Duodenal mucosa (tissue), 2 donors: ENCODE data around the gene PCNT.
"Not testable (repeated sequence)": the region's sequence is repeated elsewhere in the genome, so short reads cannot be mapped to it uniquely, and the experiment has no call there.

Experiments
- H3K27ac ChIP-seq: one replicate; pipeline ENCODE4 v1.7.0; 2013; ENCODE audit warnings: low read depth, low read length
- H3K27me3 ChIP-seq, 2 donors: one replicate each; pipeline ENCODE4 v1.7.0; 2013; ENCODE audit warnings: low read length in 2 of 2, control low read depth in 1 of 2; ENCODE audit not compliant: insufficient read depth in 2 of 2, control insufficient read depth in 1 of 2
- H3K36me3 ChIP-seq, 2 donors: one replicate each; pipeline ENCODE4 v1.7.0; 2013; ENCODE audit warnings: low read length in 2 of 2, control low read depth in 1 of 2; ENCODE audit not compliant: insufficient read depth in 2 of 2, control insufficient read depth in 1 of 2
- H3K4me1 ChIP-seq, 2 donors: one replicate each; pipeline ENCODE4 v1.7.0; 2013; ENCODE audit warnings: low read length in 2 of 2, control low read depth in 1 of 2; ENCODE audit not compliant: insufficient read depth in 2 of 2, control insufficient read depth in 1 of 2
- H3K4me3 ChIP-seq, 2 donors: one replicate each; pipeline ENCODE4 v1.7.0; 2013; ENCODE audit warnings: low read length in 2 of 2, low read depth in 1 of 2
- H3K9ac ChIP-seq, 2 donors: one replicate each; pipeline ENCODE4 v1.7.0; 2013; ENCODE audit warnings: low read length in 2 of 2, low read depth in 1 of 2
- H3K9me3 ChIP-seq, 2 donors: one replicate each; pipeline ENCODE4 v1.7.0; 2013; ENCODE audit warnings: low read length in 2 of 2, control low read depth in 1 of 2; ENCODE audit not compliant: control insufficient read depth in 1 of 2

Gene PCNT

DNA sequence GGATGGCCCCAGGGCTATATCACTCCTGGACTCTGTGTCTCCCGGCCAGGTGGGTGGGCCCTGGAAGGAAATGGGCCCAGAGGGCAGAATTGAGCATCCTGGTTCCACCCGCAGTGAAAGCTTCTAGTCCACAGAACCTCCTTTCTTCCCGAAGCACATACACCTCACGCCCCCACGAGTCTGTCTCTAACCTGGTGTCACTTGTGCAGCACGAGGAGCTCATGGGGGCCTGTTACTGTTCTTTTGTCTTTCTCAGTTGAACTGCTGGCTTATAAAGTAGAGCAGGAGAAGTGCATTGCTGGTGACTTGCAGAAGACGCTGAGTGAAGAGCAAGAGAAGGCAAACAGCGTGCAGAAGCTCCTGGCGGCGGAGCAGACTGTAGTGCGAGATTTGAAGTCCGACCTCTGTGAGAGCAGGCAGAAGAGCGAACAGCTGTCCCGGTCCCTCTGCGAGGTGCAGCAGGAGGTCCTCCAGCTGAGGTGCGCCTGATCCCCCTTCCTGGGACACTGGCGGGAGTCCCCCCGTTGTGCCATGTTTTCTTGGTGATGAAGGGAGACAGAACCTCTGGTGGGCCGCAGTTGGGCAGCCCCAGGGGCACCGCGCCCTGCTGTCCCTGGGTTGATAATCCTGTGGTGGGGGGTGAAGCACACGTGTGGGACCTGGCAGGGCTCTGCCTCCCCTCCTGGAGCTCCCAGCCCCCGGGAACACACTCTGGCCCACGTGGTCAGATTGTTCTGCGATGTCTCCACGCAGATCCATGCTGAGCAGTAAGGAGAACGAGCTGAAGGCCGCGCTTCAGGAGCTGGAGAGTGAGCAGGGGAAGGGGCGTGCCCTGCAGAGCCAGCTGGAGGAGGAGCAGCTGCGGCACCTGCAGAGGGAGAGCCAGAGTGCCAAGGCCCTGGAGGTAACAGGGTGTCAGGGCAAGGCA is 106.1 kb downstream of the PCNT start:
- no peaks in the 10 kb centered on the region for H3K27me3 ChIP-seq
- no peak overlapping the region for H3K9ac ChIP-seq
- H3K9me3 ChIP-seq = no peaks in the 10 kb centered on the region
- H3K4me1 ChIP-seq = no peaks in the 10 kb centered on the region
- H3K27ac ChIP-seq = no peak overlapping the region
- H3K36me3 ChIP-seq = peaks cover 25 to 57% of the 10 kb centered on the region in 2 donors
- no peak overlapping the region for H3K4me3 ChIP-seq

DNA sequence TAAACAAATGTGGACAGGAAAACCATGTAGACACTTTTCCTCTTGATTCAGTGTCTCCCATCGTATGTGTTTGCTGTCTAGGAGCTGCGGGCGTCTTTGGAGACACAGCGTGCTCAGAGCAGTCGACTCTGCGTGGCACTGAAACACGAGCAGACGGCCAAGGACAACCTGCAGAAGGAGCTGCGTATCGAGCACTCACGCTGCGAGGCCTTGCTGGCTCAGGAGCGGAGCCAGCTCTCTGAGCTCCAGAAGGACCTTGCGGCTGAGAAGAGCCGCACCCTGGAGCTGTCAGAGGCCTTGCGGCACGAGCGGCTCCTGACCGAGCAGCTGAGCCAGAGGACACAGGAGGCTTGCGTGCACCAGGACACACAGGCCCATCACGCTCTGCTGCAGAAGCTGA is 107.5 kb downstream of the PCNT start:
- peaks cover 29 to 63% of the 10 kb centered on the region in 2 donors for H3K36me3 ChIP-seq

DNA sequence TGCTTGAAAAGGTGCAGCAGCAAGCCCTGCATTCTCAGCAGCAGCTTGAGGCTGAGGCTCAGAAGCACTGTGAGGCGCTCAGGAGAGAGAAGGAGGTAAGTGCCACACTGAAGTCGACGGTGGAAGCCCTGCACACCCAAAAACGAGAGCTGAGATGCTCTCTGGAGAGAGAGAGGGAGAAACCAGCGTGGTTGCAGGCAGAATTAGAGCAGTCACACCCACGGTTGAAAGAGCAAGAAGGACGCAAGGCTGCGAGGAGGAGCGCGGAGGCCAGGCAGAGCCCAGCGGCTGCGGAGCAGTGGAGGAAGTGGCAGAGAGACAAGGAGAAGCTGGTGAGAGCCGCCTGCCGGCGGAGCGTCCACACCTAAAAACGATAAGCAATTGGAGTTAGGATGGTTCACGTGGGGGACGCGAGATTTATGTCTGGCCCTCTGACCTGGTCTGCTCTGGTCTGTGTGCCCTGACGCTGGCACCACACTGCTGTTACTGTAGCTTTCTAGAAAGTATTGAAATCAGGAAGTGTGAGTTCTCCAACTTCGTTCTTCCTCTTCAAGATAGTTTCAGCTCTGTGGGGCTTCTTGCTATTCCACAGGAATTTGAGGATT is 108.0 kb downstream of the PCNT start:
- H3K9me3 ChIP-seq = no peaks in the 10 kb centered on the region
- H3K36me3 ChIP-seq = peaks cover 29 to 65% of the 10 kb centered on the region in 2 donors
- H3K27me3 ChIP-seq = no peaks in the 10 kb centered on the region
- H3K9ac ChIP-seq = no peak overlapping the region
- no peak overlapping the region for H3K27ac ChIP-seq
- H3K4me3 ChIP-seq = no peak overlapping the region
- H3K4me1 ChIP-seq = no peaks in the 10 kb centered on the region

More for the DNA sequence above, 107.5 kb downstream of the PCNT start:
- Histone ChIP-seq H3K4me3 (no peak overlapping the region), H3K27ac (no peak overlapping the region), H3K4me1 (no peaks in the 10 kb centered on the region), H3K9me3 (no peaks in the 10 kb centered on the region), H3K9ac (no peak overlapping the region), H3K27me3 (no peaks in the 10 kb centered on the region)

DNA sequence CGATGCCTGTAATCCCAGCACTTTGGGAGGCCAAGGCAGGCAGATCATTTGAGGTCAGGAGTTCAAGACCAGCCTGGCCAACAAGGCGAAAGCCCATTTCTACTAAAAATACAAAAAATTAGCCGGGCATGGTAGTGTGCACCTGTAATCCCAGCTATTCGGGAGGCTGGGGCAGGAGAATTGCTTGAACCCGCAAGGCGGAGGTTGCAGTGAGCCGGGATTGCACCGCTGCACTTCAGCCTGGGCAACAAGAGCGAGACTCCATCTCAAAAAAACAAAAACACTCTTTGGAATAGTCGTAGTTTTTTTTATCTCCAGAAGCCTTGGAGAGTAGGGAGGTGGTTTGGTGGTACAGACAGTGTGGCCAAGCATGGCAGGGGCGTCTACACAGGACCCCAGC is 109.2 kb downstream of the PCNT start:
- not testable (repeated sequence) for H3K9ac ChIP-seq, H3K4me3 ChIP-seq, H3K4me1 ChIP-seq, H3K27ac ChIP-seq, H3K9me3 ChIP-seq, H3K27me3 ChIP-seq
- peaks cover 29 to 68% of the 10 kb centered on the region in 2 donors for H3K36me3 ChIP-seq

DNA sequence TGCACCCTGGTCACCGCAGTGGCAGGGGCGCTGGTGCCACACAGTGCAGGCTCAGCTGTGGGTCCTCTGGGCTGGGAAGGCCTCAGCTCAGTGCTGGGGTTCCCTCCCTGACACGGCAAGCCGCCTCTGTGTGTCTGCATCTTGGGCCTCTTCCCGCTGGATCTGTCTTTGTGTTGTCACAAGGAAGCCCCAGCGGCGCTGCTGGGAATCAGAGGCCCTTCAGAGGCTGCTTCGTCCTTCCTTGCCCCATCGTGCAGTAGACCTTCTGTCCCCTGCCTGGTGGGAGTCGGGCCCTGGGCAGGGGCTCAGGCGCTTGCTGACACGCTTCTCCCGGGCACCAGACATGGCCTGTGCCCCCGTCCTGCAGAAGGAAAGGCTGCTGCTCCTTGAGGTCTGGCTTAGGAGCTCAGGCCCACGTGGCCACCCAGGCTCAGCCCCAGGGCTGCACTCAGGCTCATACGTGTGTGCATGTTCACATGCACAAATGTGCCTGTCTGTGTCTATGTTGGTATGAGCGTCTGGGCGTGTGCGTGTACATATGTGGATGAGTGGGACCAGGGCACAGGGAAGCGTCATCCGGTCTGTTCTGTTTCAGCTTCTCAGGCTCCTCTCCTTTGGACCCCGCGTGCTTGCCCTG is 110.5 kb downstream of the PCNT start:
- Histone ChIP-seq H3K9me3 (no peaks in the 10 kb centered on the region), H3K27me3 (no peaks in the 10 kb centered on the region), H3K4me3 (no peak overlapping the region), H3K4me1 (no peaks in the 10 kb centered on the region), H3K9ac (no peak overlapping the region), H3K27ac (no peak overlapping the region), H3K36me3 (peaks cover 29 to 68% of the 10 kb centered on the region in 2 donors)

DNA sequence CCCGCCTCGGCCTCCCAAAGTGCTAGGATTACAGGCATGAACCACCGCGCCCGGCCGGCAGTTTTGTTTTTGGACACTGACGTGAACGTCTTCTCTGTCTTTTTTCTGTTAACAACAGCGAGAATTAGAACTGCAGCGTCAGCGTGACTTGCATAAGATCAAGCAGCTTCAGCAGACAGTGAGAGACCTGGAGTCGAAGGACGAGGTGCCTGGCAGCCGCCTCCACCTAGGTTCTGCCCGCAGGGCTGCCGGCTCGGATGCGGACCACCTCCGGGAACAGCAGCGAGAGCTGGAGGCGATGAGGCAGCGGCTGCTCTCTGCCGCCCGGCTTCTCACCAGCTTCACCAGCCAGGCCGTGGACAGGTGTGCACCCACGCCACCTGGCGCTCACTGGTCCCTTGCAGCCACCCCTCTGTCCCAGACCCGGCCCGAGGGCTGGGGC is 111.9 kb downstream of the PCNT start:
- Histone ChIP-seq H3K4me3 (no peak overlapping the region), H3K4me1 (no peaks in the 10 kb centered on the region), H3K36me3 (peaks cover 23 to 69% of the 10 kb centered on the region in 2 donors), H3K27me3 (no peaks in the 10 kb centered on the region), H3K27ac (no peak overlapping the region), H3K9me3 (no peaks in the 10 kb centered on the region), H3K9ac (no peak overlapping the region)

DNA sequence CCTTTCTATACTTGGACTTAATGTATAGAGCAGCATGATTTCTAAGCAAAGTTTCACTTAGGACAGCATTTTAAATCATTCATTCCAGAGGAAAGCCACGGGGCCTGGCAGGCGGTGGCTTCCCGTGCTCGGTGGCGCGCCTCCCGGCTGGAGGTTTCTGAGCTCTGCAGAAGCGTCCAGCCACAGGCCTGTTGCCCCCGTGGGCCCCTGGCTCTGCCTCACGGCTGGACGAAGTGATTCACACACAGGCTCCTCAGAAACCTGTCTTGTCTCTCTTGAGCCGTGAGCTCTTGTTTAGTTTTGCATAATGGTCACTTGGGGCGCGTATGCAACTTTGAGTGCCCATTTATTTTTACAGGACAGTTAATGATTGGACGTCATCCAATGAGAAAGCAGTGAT is 112.7 kb downstream of the PCNT start:
- Histone ChIP-seq H3K36me3 (peaks cover 21 to 70% of the 10 kb centered on the region in 2 donors), H3K27ac (no peak overlapping the region), H3K27me3 (no peaks in the 10 kb centered on the region), H3K4me1 (no peaks in the 10 kb centered on the region), H3K9ac (no peak overlapping the region), H3K4me3 (no peak overlapping the region), H3K9me3 (no peaks in the 10 kb centered on the region)

DNA sequence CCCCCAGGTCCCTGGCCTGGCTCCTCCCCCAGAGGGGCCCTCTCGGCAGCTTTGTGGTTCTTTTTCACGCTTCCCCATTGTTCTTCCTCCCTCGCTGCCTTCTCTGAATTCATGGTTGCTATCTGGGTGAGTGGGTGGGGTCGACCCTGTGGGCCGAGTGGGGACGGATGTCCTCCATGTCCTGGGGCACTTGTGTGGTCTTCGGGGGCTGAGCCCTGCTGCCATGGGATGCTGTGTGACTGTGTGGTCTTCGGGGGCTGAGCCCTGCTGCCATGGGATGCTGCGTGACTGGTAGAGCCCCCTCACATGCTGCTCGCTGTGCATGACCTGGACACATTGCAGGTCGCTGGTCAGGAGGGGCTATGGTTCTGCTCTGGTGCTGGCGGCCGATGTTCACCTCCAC is 113.1 kb downstream of the PCNT start:
- H3K9me3 ChIP-seq = no peaks in the 10 kb centered on the region
- no peaks in the 10 kb centered on the region for H3K4me1 ChIP-seq
- H3K9ac ChIP-seq = no peak overlapping the region
- no peaks in the 10 kb centered on the region for H3K27me3 ChIP-seq
- peaks cover 19 to 70% of the 10 kb centered on the region in 2 donors for H3K36me3 ChIP-seq
- no peak overlapping the region for H3K4me3 ChIP-seq
- H3K27ac ChIP-seq = no peak overlapping the region

DNA sequence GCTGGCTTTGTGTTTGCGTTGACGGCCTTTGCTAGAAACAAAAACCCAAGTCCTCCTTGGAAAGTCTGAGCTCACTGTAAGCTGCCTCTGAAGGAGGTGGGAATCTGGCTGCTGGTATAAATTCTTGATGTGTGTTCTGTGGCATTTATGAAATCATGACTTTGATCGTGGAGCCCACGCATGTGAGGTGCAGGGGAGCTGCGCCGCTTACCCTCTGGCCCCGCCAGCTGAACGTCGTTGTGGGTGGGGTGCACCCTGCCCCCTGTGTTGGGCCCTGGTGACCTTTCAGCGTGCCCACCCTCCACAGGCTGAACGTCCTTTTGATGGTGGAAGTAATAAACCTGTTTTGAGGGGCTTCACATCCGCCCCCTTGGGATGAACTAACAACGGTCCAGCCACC is 113.6 kb downstream of the PCNT start:
- no peak overlapping the region for H3K9ac ChIP-seq
- no peaks in the 10 kb centered on the region for H3K4me1 ChIP-seq
- no peak overlapping the region for H3K27ac ChIP-seq
- H3K4me3 ChIP-seq = no peak overlapping the region
- H3K36me3 ChIP-seq = peaks cover 15 to 70% of the 10 kb centered on the region in 2 donors
- no peaks in the 10 kb centered on the region for H3K9me3 ChIP-seq
- no peaks in the 10 kb centered on the region for H3K27me3 ChIP-seq

DNA sequence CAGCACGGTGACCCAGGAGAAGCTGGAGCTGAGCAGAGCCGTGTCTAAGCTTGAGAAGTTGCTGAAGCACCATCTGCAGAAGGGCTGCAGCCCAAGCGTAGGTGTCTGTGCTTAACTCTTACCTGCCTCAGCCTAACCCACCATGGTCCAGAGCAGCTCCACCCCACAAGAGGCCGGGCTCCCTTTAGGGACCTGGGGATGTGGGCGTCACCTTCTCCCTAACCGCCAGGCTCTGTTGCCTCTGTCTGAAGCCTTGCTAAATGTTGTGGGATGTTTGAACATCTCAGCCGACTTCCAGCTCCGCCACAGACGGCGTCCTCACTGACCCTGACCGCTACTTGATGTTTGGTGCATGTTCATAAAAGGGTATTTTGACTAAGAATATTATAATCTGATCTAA is 114.3 kb downstream of the PCNT start:
- no peak overlapping the region for H3K9ac ChIP-seq
- H3K36me3 ChIP-seq = peaks cover 15 to 75% of the 10 kb centered on the region in 2 donors
- H3K9me3 ChIP-seq = no peaks in the 10 kb centered on the region
- no peaks in the 10 kb centered on the region for H3K27me3 ChIP-seq
- H3K4me1 ChIP-seq = no peaks in the 10 kb centered on the region
- no peak overlapping the region for H3K4me3 ChIP-seq
- H3K27ac ChIP-seq = no peak overlapping the region
